Measurements from ENCODE around the gene GSTO1.
"Not testable (repeated sequence)": the region's sequence is repeated elsewhere in the genome, so short reads cannot be mapped to it uniquely, and the experiment has no call there.

The GSTO1 gene

GRCh38 chr10:104247513-104248146 lies 7.1 kb upstream of the GSTO1 start:
- no peak for TF ChIP-seq CTCF (conservative IDR thresholded peaks at IDR 0.05; ENCODE audit: low read depth)
- DNase-seq (ENCODE audit: low spot score) = no peak
- ChIA-PET CTCF (interaction anchor here (0.6 to 1.1 kb wide), 3 partner anchors 27 to 350 kb away, joined by 3 to 8 read pairs (median 4); no protein-coding TSS in a partner anchor), POLR2A (ENCODE audit: low non-redundant PET) (no interaction called here)
- H3K27ac ChIP-seq = no peak overlapping the region

- POLR2A ChIA-PET (ENCODE audit: low non-redundant PET); H3K27ac ChIP-seq; DNase-seq (ENCODE audit: low spot score): not testable (repeated sequence)
- CTCF ChIA-PET = interaction anchor here (0.6 kb wide), 1 partner anchor 88 kb away, joined by 3 read pairs; no protein-coding TSS in a partner anchor
Observed at GRCh38 chr10:104248931-104249330, 5.8 kb upstream of the GSTO1 start.

DNA sequence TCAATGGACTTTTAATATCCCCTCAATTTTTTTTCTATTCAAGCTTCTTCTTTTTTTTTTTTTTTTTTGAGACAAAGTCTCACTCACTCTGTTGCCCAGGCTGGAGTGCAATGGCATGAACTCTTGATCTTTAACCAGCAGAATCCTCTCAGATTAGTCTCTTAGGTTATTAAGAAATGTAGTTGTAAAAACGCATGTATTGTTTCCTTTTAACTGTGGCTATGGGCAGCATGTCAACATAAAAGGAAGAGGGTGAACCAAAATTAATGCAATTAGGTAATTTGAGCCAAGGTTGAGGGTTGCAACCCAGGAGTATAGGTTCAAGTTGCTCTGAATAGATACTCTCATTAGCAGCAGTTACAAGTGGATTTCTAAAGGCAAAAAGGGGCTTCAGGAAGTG lies 4.3 kb upstream of the GSTO1 start:
- H3K27ac ChIP-seq = no peak overlapping the region
- no peak for DNase-seq (ENCODE audit: low spot score)
- ChIA-PET CTCF (no interaction called here), POLR2A (ENCODE audit: low non-redundant PET) (no interaction called here)
- no peak for TF ChIP-seq CTCF (conservative IDR thresholded peaks at IDR 0.05; ENCODE audit: low read depth)

DNA sequence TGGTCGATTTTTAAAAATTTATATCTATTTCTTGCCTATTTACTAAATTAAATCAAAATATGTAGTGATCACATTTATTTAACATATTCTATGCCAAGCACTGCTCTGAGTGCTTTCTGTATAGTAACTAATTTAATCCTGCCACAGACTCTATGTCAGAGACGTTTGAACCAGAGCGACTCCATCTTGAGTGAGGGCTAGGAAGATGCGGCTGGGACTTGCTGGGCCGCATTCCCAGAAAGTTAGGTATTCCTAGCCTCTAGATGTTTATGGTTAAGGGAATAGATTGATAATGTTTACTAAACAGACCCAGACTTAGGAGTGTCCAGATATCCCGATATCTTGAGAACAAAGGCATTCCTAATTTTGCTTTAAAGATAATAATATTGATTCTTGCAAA lies 3.2 kb upstream of the GSTO1 start:
- no peak for TF ChIP-seq CTCF (conservative IDR thresholded peaks at IDR 0.05; ENCODE audit: low read depth)
- ChIA-PET CTCF (no interaction called here), POLR2A (ENCODE audit: low non-redundant PET) (no interaction called here)
- DNase-seq (ENCODE audit: low spot score) = no peak
- H3K27ac ChIP-seq = no peak overlapping the region

DNA sequence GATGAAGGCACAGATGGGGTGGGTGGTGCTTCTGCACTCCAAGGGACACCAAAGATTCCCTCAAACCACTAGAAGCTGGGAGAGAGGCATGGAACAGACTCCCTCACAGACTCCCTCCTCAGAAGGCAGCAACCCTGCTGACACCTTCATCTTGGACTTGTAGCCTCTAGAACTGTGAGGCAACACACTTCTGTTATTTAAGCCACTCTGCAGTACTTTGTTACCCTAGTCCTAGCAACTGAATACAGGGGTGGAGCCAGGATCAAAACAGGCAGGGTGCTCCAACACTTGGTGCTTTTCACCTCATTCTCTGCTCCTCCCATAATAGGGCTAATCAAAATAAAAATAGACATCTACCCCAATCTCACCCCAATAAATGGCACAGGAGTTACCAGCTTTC lies 2.3 kb upstream of the GSTO1 start:
- no peak for DNase-seq (ENCODE audit: low spot score)
- H3K27ac ChIP-seq = no peak overlapping the region
- POLR2A ChIA-PET (ENCODE audit: low non-redundant PET) = no interaction called here
- CTCF ChIA-PET = no interaction called here
- no peak for TF ChIP-seq CTCF (conservative IDR thresholded peaks at IDR 0.05; ENCODE audit: low read depth)

- TF ChIP-seq CTCF (conservative IDR thresholded peaks at IDR 0.05; ENCODE audit: low read depth) = no peak
- no peak overlapping the region for H3K27ac ChIP-seq
- ChIA-PET CTCF (interaction anchor here (0.5 kb wide), 1 partner anchor 252 kb away, joined by 3 read pairs; no protein-coding TSS in a partner anchor), POLR2A (ENCODE audit: low non-redundant PET) (no interaction called here)
- DNase-seq (ENCODE audit: low spot score) = no peak
Observed at GRCh38 chr10:104253106-104253505, 1.6 kb upstream of the GSTO1 start.

- TF ChIP-seq CTCF (conservative IDR thresholded peaks at IDR 0.05; ENCODE audit: low read depth) = no peak
- DNase-seq (ENCODE audit: low spot score) = no peak
- CTCF ChIA-PET = interaction anchor here (0.6 kb wide), 1 partner anchor 9 kb away, joined by 3 read pairs; no protein-coding TSS in a partner anchor
- peak overlapping the region; percentile 94 for H3K27ac ChIP-seq
- POLR2A ChIA-PET (ENCODE audit: low non-redundant PET) = interaction anchor here (0.5 to 0.6 kb wide), 2 partner anchors 158 to 408 kb away, joined by 3 to 7 read pairs; no protein-coding TSS in a partner anchor
Observed at GRCh38 chr10:104253606-104254410, 884 bp upstream of the GSTO1 start.
